HepG2 (cell line): ENCODE data around the gene RIMBP2. TPM values are rescaled to one million over a fixed set of nuclear protein-coding genes. Genes with fewer than 3 reads are reported as not detected.

Source experiments
- ATAC-seq: fragments of 200-7000 bp; cut with Tn5 transposase; 3 replicates; pipeline ENCODE4 v1.9.1; 2020; ENCODE audit warnings: mild to moderate bottlenecking, moderate library complexity
- BruUV-seq: library from RNA; stranded (reverse); fragments of 400-500 nt; replicated peaks from 2 replicates; lab custom pipeline; 2021; lab: Mats Ljungman, UMichigan
- CTCF ChIA-PET: fragments of 300-600 bp; formaldehyde crosslinking; extraction: SDS; loops from one replicate; lab custom pipeline; 2021; ENCODE audit warnings: low total read pairs, inconsistent platforms, low intra/inter-chr PET ratio; lab: Yijun Ruan, JAX
- POLR2A ChIA-PET: fragments of 350-600 bp; sonication (Branson Sonifier 250); formaldehyde crosslinking; loops from one replicate; lab custom pipeline; 2020; ENCODE audit warnings: antibody characterized with exemption, inconsistent platforms; lab: Yijun Ruan, JAX
- DNase-seq: peaks from one replicate; pipeline ENCODE4 v3.0.0-alpha.2; 2015; ENCODE audit warnings: low spot score
- FAIRE-seq: peaks from 3 replicates; lab custom pipeline; 2011; peaks lifted over from hg19 to GRCh38; lab: Jason Lieb, UNC
- H2AFZ ChIP-seq: one replicate; pipeline ENCODE4 v1.6.1; 2011; ENCODE audit warnings: low read length, inconsistent platforms
- H3K27ac ChIP-seq: fragments of 300-600 bp; 3 replicates; pipeline ENCODE4 v1.8.0; 2011; ENCODE audit warnings: mixed run types, mild to moderate bottlenecking, mixed read lengths, low read length, inconsistent platforms; ENCODE audit not compliant: insufficient read depth; ENCODE audit errors: extremely low read length
- H3K27me3 ChIP-seq, 2 experiments: fragments of 200-600 bp in 1 of 2; 2 replicates in 1 of 2; 3 replicates in 1 of 2; pipeline versions ENCODE4 v1.6.0 to v1.8.0; 2011; ENCODE audit warnings: low read length in 2 of 2, mild to moderate bottlenecking in 2 of 2, moderate library complexity in 2 of 2, inconsistent platforms in 1 of 2; ENCODE audit not compliant: insufficient read depth in 2 of 2, control insufficient read depth in 1 of 2
- H3K36me3 ChIP-seq, 2 experiments: fragments of 200-600 bp in 1 of 2; replicated peaks in 1 of 2; 2 replicates in 1 of 2; 3 replicates in 1 of 2; pipeline versions ENCODE4 v1.5.1 to v1.8.0; 2011; ENCODE audit warnings: low read length in 2 of 2, inconsistent platforms in 1 of 2; ENCODE audit not compliant: insufficient read depth in 2 of 2, control insufficient read depth in 1 of 2
- H3K4me1 ChIP-seq: 2 replicates; pipeline ENCODE4 v1.5.1; 2012; ENCODE audit warnings: low read length, inconsistent platforms; ENCODE audit not compliant: insufficient read depth
- H3K4me2 ChIP-seq: 2 replicates; pipeline ENCODE4 v1.6.0; 2011; ENCODE audit warnings: low read depth, low read length, inconsistent platforms
- H3K4me3 ChIP-seq, 3 experiments: fragments of 200-600 bp in 1 of 3; sonication (generic), shearing (Covaris generic) in 1 of 3; replicated peaks in 1 of 3; 2 replicates each; pipeline ENCODE4 v1.5.1; 2011 to 2016; ENCODE audit warnings: low read length in 3 of 3, inconsistent platforms in 2 of 3, low read depth in 2 of 3, mild to moderate bottlenecking in 2 of 3, control low read depth in 1 of 3, mixed read lengths in 1 of 3; ENCODE audit not compliant: insufficient read depth in 1 of 3
- H3K79me2 ChIP-seq: one replicate; pipeline ENCODE4 v1.6.1; 2011; ENCODE audit warnings: low read length, inconsistent platforms; ENCODE audit not compliant: insufficient read depth
- H3K9ac ChIP-seq: 2 replicates; pipeline ENCODE4 v1.6.0; 2011; ENCODE audit warnings: mild to moderate bottlenecking, low read depth, low read length, inconsistent platforms; ENCODE audit not compliant: insufficient read depth
- H3K9me3 ChIP-seq: 2 replicates; pipeline ENCODE4 v1.5.1; 2012; ENCODE audit warnings: mild to moderate bottlenecking, low read length
- H4K20me1 ChIP-seq: 2 replicates; pipeline ENCODE4 v1.6.0; 2011; ENCODE audit warnings: inconsistent platforms, mild to moderate bottlenecking, low read length, moderate library complexity; ENCODE audit not compliant: insufficient read depth
- CEBPZ ChIP-seq: IDR thresholded peaks from 2 replicates; pipeline ENCODE4 v1.6.1; 2012; ENCODE audit warnings: low read length, improper control_type of control experiment
- ZBTB10 ChIP-seq: sonication (generic); formaldehyde crosslinking; IDR thresholded peaks from 2 replicates; pipeline ENCODE4 v1.4.0; 2020; ENCODE audit warnings: missing genetic modification reagents, borderline replicate concordance
- ZBTB20 ChIP-seq: sonication (generic); formaldehyde crosslinking; IDR thresholded peaks from 2 replicates; pipeline ENCODE4 v1.8.1; 2023; ENCODE audit warnings: missing genetic modification reagents, low read depth, mild to moderate bottlenecking, borderline replicate concordance
- WGBS: methylation state at CpG from one replicate; pipeline ENCODE4 v1.1.6; 2017; ENCODE audit warnings: low lambda C conversion rate; 5-methylcytosine and 5-hydroxymethylcytosine counted together
- in situ Hi-C: cut with HindIII; loops from 2 replicates; pipeline ENCODE4 v1.10.0; 2017; ENCODE audit warnings: low pct_unique_long_range_greater_than_20kb; ENCODE audit not compliant: extremely low pct_ligation_motif_present
- intact Hi-C: fragments of 100-400 bp; cut with micrococcal nuclease; formaldehyde crosslinking; loops from one replicate; pipeline ENCODE4 v1.10.0; 2022; ENCODE audit not compliant: unreplicated experiment
- polyA plus RNA-seq, 8 experiments: library from polyadenylated mRNA; depleted of rRNA in 3 of 8; stranded (reverse) in 7 of 8; unstranded in 1 of 8; fragments of >200 nt; fragmentation: Illumina TruSeq in 4 of 8; extraction: Trizol in 4 of 8; gene quantifications; 2 replicates each; pipeline versions ENCODE4 v1.2.1 to v1.2.3, GENCODE V29; 2011 to 2016; ENCODE audit warnings: low read depth in 4 of 8, missing spikeins in 1 of 8, mixed read lengths in 1 of 8; ENCODE audit not compliant: insufficient read depth in 1 of 8
- total RNA-seq, 5 experiments: library from RNA; depleted of rRNA; stranded (reverse); fragments of >200 nt; fragmentation: Illumina TruSeq; extraction: Trizol; gene quantifications; 2 replicates each; pipeline ENCODE4 v1.2.3, GENCODE V29; 2016; ENCODE audit warnings: low read depth in 1 of 5

Gene RIMBP2
- total and polyA plus RNA-seq, 2 of the 13 experiments (the other 11 are each of a cell fraction or from before 2014, with no cell fraction given): 0.03 TPM; not detected in 1

- Histone ChIP-seq H3K9ac (no peak overlapping the region), H3K27me3 (peaks cover 0 to 39% of the 10 kb centered on the region in 2 experiments; a peak in 3 of 5 replicates), H3K9me3 (no peaks in the 10 kb centered on the region), H3K4me1 (no peaks in the 10 kb centered on the region), H3K79me2 (no peaks in the 10 kb centered on the region), H3K4me3 (no peak overlapping the region), H2AFZ (no peak overlapping the region), H4K20me1 (no peaks in the 10 kb centered on the region), H3K27ac (no peak overlapping the region)
- intact Hi-C loops (no loop called here), in situ Hi-C loops (no loop called here)
- BruUV-seq: no TSS peak
- no peak for FAIRE-seq
- 0% methylated on average over 3 of the region's 3 CpGs for WGBS
- CTCF ChIA-PET: no interaction called here
- TF ChIP-seq ZBTB20 (CRISPR knock-in tag) (no peak), ZBTB10 (no peak), CEBPZ (no peak)
- TF ChIP-seq, all 625 proteins: peak for 0
- ATAC-seq (no peak), DNase-seq (no peak)
- H3K36me3 ChIP-seq: no peaks in the 10 kb centered on the region
- no peak overlapping the region for H3K4me2 ChIP-seq
- POLR2A ChIA-PET: no interaction called here
Observed at GRCh38 chr12:130418251-130418650, 297.8 kb downstream of the RIMBP2 start.
